NCI-H748 treated with DMSO at 0.1 percent for 48 hours (cell line): Measurements from ENCODE around the gene GALNT2.

Experiments
- DNase-seq: peaks from one replicate; lab custom pipeline; 2025; lab: John Stamatoyannopoulos, UW

Gene GALNT2

DNA sequence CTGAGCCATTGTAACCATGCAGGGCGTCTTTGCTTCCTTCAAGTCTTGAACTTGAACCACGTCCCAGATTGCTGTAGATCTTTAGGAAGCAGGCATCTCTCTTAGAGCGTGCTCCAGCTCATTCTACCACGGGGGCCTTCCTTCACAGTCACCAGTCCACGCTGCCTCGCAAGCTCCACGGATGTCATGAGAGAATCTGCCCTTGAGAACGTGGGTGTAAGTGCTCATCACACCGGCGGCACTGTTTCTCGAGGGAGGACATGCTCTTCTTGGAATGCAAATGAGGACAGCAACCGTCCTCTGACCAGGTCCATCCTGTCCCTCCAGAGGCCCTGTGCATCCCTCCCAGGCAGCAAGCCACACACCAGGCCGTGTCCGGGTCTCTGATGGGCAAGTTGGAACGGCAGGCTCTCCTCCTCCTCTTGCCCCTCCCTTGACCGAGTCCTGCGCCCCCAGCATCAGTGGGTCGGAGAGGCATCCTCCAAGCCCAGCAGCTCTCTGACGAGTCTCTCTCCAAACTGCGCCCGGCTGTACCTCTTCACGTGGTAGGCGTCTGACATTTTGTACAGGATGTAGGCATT is 256.0 kb downstream of the GALNT2 start:
- no peak for DNase-seq

DNA sequence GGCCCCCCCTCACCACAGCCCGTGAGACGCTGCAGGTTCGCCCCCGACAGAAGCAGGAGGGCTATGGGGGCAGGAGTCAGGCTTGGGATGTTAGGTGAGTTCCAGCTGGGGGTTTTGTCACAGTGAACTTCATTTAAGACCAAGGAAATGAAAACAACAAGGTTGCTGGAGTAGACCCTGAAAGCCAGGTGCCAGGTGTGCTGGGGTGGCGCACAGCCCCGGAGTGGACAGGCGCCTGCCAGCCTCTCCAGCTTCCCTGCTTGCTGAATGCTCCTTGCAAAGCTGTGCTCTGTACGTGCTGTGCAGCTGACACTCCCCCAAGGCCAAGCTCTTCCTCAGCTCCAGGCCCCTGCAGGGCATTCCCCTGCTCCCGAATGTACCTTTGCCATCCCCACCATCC is 256.6 kb downstream of the GALNT2 start:
- DNase-seq, result no peak

DNA sequence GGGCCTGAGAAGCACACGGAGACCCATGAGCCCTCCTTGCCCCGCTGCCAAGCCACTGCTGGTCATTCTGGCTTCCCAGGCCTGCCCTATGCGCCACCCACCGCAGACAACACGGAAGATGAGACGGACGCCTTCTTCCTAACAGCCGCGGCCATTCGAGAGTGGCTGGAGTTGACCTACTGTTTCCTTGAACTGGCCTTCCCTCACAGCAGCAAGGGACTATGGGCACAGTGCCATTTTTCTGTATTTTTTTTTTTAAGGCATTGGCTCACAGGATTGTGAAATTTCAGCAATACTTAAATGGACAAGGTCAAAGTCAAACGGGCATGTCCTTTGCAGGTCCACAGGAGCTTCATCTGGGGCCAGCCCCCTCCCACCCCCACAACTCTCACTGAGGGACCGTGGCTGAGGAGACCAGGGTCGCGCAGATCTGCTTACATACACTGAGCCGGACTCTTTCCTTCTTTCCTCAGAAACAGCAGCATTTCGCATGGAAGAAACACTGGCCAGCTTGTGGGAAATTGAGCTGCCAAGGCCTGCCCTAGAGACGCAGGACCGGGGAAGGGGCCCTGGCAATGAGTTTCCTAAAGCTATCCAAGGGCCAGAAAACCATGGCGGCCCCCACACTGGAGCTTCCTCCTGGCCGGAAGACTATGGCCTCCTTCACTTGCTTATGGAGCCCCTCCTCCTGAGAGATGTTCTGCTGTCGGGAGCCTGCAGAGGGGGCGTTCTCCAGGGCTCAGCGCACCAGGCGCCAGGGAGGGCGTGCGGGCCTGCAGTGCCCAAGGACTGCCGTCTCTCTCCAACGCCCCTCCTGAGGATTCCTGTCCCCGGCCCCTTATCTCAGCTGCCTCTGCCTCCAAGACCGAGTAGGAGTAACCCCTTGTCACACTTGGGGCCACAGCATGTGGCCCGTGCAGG is 260.2 kb downstream of the GALNT2 start:
- no peak for DNase-seq

DNA sequence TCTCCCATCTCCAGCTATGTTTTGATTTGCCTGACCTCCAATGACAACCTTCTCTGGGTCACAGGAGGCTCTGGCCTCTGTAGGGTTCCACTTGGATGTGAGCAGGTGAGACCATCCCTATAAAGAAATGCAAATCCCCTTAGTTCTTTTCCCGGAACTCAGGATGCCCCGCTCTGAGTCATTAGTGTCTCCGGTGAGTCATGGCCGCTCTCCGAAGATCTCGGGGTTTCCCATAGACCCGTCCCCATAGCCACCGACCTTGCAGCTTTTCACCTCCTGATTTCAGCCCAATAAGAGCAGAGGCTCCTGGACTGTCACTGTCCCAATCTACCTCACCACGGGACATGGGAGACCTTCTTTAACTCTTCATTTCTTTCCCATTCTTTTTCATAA is 260.9 kb downstream of the GALNT2 start:
- DNase-seq, result no peak

DNA sequence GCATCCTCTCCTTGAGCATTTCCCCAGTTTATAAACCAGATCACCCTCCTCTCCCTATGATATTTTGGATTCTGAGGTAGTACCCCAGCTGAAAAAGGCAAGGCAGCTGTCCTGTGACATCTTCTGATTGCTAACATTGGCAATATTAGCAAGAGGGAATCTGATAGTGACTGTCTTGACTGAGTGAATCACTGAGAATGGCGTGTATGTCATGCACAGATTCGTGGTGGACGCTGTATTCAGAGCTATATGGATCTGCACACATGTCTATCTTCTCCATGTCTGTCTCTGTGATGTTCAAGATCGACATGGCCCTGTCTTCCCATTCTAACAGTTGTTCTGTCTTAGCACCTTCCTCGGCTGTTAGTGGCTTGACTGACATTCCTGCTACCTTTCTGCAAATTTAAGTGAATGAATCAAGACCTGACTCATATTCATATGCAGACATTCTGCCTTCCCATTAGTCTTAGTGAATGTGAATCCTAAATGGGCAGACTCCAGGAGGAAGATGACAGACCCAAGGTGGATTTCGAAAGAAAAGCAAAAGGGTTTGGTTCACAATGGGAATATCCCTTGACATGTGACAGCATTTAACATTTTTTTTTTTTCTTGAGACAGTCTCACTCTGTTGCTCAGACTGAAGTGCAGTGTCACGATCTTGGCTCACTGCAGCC is 261.4 kb downstream of the GALNT2 start:
- DNase-seq, result no peak

DNA sequence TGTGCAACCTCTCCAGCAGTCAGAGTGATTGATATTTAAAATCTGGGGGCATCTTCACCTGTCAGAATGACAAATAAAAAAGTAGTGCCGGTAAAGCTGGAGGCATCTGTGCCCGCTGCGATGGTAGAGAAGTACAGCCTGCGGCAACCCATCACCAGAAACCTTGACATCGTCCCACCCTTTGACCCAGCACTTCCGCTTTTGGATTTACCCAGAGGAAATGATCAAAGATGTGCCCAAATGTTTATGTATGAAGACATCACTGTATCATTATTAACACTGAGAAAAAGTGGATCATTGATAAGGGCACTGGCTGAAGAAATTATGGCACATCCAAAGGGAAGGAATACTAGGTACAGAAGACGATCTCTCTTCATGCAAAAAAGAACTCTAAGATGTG is 263.1 kb downstream of the GALNT2 start:
- DNase-seq, result no peak
